ENCODE measurements around the gene PCDHGB7.
A peak's percentile ranks its signal among the peaks of the same experiment; 100 is the strongest.

Gene PCDHGB7

DNA sequence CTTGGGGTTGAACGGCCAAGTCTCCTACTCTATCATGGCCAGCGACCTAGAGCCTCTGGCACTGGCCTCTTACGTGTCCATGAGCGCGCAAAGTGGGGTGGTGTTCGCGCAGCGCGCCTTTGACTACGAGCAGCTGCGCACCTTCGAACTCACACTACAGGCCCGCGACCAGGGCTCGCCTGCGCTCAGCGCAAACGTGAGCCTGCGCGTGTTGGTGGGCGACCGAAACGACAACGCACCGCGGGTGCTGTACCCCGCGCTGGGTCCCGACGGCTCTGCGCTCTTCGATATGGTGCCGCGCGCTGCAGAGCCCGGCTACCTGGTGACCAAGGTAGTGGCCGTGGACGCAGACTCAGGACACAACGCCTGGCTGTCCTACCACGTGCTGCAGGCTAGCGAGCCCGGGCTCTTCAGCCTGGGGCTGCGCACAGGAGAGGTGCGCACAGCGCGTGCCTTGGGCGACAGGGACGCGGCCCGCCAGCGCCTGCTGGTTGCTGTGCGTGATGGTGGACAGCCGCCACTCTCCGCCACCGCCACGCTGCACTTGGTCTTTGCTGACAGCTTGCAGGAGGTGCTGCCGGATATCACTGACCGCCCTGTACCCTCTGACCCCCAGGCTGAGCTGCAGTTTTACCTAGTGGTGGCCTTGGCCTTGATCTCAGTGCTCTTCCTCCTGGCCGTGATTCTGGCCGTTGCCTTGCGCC lies 17.8 kb upstream of the PCDHGB7 start:
- TF ChIP-seq CREB1 (IDR thresholded peaks at IDR 0.05; ENCODE audit: low read depth) (no peak), EGR1 (IDR thresholded peaks at IDR 0.05) (no peak), TAF1 (IDR thresholded peaks at IDR 0.05; ENCODE audit: low read depth) (no peak), TCF12 (IDR thresholded peaks at IDR 0.05; ENCODE audit: low read depth) (no peak), RAD21 (IDR thresholded peaks at IDR 0.05; ENCODE audit: low read depth) (no peak), ZBTB7A (IDR thresholded peaks at IDR 0.05; ENCODE audit: low read depth) (no peak), YY1 (IDR thresholded peaks at IDR 0.05; ENCODE audit: low read depth) (no peak), EP300 (IDR thresholded peaks at IDR 0.05; ENCODE audit: borderline replicate concordance) (no peak), FOXM1 (IDR thresholded peaks at IDR 0.05; ENCODE audit: borderline replicate concordance, low read depth) (no peak), TEAD4 (IDR thresholded peaks at IDR 0.05) (no peak)
- TF ChIP-seq, protein P1, sequence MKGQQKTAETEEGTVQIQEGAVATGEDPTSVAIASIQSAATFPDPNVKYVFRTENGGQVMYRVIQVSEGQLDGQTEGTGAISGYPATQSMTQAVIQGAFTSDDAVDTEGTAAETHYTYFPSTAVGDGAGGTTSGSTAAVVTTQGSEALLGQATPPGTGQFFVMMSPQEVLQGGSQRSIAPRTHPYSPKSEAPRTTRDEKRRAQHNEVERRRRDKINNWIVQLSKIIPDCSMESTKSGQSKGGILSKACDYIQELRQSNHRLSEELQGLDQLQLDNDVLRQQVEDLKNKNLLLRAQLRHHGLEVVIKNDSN (IDR thresholded peaks at IDR 0.05): no peak
- TF ChIP-seq, protein P2, sequence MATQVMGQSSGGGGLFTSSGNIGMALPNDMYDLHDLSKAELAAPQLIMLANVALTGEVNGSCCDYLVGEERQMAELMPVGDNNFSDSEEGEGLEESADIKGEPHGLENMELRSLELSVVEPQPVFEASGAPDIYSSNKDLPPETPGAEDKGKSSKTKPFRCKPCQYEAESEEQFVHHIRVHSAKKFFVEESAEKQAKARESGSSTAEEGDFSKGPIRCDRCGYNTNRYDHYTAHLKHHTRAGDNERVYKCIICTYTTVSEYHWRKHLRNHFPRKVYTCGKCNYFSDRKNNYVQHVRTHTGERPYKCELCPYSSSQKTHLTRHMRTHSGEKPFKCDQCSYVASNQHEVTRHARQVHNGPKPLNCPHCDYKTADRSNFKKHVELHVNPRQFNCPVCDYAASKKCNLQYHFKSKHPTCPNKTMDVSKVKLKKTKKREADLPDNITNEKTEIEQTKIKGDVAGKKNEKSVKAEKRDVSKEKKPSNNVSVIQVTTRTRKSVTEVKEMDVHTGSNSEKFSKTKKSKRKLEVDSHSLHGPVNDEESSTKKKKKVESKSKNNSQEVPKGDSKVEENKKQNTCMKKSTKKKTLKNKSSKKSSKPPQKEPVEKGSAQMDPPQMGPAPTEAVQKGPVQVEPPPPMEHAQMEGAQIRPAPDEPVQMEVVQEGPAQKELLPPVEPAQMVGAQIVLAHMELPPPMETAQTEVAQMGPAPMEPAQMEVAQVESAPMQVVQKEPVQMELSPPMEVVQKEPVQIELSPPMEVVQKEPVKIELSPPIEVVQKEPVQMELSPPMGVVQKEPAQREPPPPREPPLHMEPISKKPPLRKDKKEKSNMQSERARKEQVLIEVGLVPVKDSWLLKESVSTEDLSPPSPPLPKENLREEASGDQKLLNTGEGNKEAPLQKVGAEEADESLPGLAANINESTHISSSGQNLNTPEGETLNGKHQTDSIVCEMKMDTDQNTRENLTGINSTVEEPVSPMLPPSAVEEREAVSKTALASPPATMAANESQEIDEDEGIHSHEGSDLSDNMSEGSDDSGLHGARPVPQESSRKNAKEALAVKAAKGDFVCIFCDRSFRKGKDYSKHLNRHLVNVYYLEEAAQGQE (IDR thresholded peaks at IDR 0.05; ENCODE audit: low read depth): no peak
- TF ChIP-seq, protein P3, sequence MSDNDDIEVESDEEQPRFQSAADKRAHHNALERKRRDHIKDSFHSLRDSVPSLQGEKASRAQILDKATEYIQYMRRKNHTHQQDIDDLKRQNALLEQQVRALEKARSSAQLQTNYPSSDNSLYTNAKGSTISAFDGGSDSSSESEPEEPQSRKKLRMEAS (IDR thresholded peaks at IDR 0.05): no peak

DNA sequence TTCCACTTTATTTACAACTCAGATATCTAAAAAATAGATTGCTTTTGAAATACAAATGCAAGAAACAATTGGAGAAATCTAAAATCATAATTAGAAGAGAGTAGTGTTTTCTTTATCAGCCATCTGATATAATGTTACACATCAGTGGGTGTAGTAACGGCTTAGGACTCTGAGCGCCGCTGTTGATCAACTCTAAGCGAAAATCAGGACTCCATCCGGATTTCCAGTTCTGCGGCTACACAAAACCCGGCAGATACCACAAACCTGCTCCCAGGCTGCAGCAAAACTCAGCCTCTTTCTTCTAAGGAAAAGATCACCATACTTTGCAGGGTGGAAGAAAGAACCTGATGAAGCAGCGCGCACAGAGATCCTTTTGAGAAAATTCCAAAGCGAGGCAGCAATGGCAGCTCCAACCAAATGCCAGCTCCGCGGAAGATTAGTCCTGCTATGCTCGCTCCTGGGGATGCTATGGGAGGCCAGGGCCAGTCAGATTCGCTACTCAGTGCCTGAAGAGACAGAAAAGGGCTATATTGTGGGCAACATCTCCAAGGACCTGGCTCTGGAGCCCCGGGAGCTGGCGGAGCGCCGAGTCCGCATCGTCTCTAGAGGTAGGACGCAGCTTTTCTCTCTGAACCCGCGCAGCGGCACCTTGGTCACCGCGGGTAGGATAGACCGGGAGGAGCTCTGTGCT lies 14.8 kb upstream of the PCDHGB7 start, which contains the start of gene PCDHGA9:
Gene PCDHGA9 (plus strand): TSS at position 226 of the 691 bp plus-strand sequence. CDS start 175 bp downstream, at position 401.
- peak; percentile 50 for TF ChIP-seq RAD21 (IDR thresholded peaks at IDR 0.05; ENCODE audit: low read depth)
- no peak for TF ChIP-seq EGR1 (IDR thresholded peaks at IDR 0.05)

DNA sequence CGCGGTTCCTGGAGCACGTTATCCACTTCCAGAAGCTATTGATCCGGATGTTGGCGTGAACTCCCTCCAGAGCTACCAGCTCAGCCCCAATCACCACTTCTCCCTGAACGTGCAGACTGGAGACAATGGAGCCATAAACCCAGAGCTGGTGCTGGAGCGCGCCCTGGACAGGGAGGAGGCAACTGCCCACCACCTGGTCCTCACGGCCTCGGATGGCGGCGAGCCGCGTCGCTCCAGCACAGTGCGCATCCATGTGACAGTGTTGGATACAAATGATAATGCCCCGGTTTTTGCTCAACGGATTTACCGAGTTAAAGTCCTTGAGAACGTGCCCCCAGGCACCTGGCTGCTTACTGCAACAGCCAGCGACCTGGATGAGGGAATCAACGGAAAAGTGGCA lies 14.1 kb upstream of the PCDHGB7 start:
- TF ChIP-seq TEAD4 (IDR thresholded peaks at IDR 0.05) (no peak), EGR1 (IDR thresholded peaks at IDR 0.05) (no peak), CREB1 (IDR thresholded peaks at IDR 0.05; ENCODE audit: low read depth) (no peak), NFIC (IDR thresholded peaks at IDR 0.05) (no peak), ZBTB7A (IDR thresholded peaks at IDR 0.05; ENCODE audit: low read depth) (no peak), YY1 (IDR thresholded peaks at IDR 0.05; ENCODE audit: low read depth) (no peak), FOXM1 (IDR thresholded peaks at IDR 0.05; ENCODE audit: borderline replicate concordance, low read depth) (no peak), TCF12 (IDR thresholded peaks at IDR 0.05; ENCODE audit: low read depth) (no peak), EP300 (IDR thresholded peaks at IDR 0.05; ENCODE audit: borderline replicate concordance) (no peak), TAF1 (IDR thresholded peaks at IDR 0.05; ENCODE audit: low read depth) (no peak), RAD21 (IDR thresholded peaks at IDR 0.05; ENCODE audit: low read depth) (no peak), CEBPB (IDR thresholded peaks at IDR 0.05) (no peak)
- TF ChIP-seq, protein P3 (IDR thresholded peaks at IDR 0.05): no peak
- TF ChIP-seq, protein P1 (IDR thresholded peaks at IDR 0.05): no peak
- TF ChIP-seq, protein P2 (IDR thresholded peaks at IDR 0.05; ENCODE audit: low read depth): no peak

DNA sequence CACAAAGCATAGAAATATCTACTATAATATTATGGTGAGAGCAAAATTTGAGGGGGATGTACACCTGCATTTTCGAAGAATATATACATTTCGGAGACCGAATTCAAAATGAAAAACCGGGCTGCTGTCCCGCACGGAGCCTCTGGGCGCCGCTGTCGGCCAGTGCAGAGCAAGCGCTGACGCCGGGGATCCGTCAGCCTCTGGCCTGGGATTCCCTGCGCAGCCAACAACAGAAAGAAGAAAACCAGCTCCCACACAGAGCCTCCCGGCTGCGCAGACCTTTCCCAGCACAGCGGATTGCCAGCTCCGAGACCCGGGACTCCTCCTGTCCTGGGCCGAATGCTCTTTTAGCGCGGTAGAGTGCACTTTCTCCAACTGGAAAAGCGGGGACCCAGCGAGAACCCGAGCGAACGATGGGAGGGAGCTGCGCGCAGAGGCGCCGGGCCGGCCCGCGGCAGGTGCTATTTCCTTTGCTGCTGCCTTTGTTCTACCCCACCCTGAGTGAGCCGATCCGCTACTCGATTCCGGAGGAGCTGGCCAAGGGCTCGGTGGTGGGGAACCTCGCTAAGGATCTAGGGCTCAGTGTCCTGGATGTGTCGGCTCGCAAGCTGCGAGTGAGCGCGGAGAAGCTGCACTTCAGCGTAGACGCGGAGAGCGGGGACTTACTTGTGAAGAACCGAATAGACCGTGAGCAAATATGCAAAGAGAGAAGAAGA lies 9.5 kb upstream of the PCDHGB7 start, which contains the start of gene PCDHGB6:
Gene PCDHGB6 (plus strand): TSS at position 232 of the 716 bp plus-strand sequence. CDS start 182 bp downstream, at position 414.
- peak; percentile 26; the same call in 1 of the 2 replicates for TF ChIP-seq RAD21 (IDR thresholded peaks at IDR 0.05; ENCODE audit: low read depth)

DNA sequence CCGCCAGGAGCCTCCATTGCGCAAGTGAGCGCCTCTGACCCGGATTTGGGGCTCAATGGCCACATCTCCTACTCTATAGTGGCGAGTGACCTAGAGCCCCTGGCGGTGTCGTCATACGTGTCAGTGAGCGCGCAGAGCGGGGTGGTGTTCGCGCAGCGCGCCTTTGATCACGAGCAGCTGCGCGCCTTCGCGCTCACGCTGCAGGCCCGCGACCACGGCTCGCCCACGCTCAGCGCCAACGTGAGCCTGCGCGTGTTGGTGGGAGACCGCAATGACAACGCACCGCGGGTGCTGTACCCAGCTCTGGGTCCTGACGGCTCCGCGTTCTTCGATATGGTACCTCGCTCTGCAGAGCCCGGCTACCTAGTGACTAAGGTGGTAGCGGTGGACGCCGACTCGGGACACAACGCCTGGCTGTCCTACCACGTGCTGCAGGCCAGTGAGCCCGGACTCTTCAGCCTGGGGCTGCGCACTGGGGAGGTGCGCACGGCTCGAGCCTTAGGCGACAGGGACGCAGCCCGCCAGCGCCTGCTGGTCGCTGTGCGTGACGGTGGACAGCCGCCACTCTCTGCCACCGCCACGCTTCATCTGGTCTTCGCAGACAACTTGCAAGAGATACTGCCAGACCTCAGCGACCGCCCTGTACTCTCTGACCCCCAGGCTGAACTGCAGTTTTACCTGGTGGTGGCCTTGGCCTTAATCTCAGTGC lies 7.7 kb upstream of the PCDHGB7 start:
- no peak for TF ChIP-seq EP300 (IDR thresholded peaks at IDR 0.05; ENCODE audit: borderline replicate concordance)
- no peak for TF ChIP-seq TCF12 (IDR thresholded peaks at IDR 0.05; ENCODE audit: low read depth)
- no peak for TF ChIP-seq YY1 (IDR thresholded peaks at IDR 0.05; ENCODE audit: low read depth)
- TF ChIP-seq NFIC (IDR thresholded peaks at IDR 0.05): no peak
- TF ChIP-seq, protein P1 (IDR thresholded peaks at IDR 0.05): no peak
- TF ChIP-seq, protein P3 (IDR thresholded peaks at IDR 0.05): no peak
- no peak for TF ChIP-seq CREB1 (IDR thresholded peaks at IDR 0.05; ENCODE audit: low read depth)
- TF ChIP-seq FOXM1 (IDR thresholded peaks at IDR 0.05; ENCODE audit: borderline replicate concordance, low read depth): no peak
- no peak for TF ChIP-seq TEAD4 (IDR thresholded peaks at IDR 0.05)
- no peak for TF ChIP-seq TAF1 (IDR thresholded peaks at IDR 0.05; ENCODE audit: low read depth)
- TF ChIP-seq EGR1 (IDR thresholded peaks at IDR 0.05): no peak
- TF ChIP-seq RAD21 (IDR thresholded peaks at IDR 0.05; ENCODE audit: low read depth): no peak
- TF ChIP-seq ZBTB7A (IDR thresholded peaks at IDR 0.05; ENCODE audit: low read depth): no peak
- TF ChIP-seq, protein P2 (IDR thresholded peaks at IDR 0.05; ENCODE audit: low read depth): no peak
- TF ChIP-seq CEBPB (IDR thresholded peaks at IDR 0.05): no peak

All from Ishikawa (cell line).